GM19324 (cell line): Measurements from ENCODE around the gene ST14.
"Not testable (repeated sequence)": the region's sequence is repeated elsewhere in the genome, so short reads cannot be mapped to it uniquely, and the experiment has no call there.

Experiments
- ATAC-seq: cut with Tn5 transposase; IDR thresholded peaks from one replicate; pipeline ENCODE4 v1.9.1; 2021; ENCODE audit warnings: mild to moderate bottlenecking, moderate library complexity; ENCODE audit not compliant: unreplicated experiment, low FRiP score

ST14 gene

DNA sequence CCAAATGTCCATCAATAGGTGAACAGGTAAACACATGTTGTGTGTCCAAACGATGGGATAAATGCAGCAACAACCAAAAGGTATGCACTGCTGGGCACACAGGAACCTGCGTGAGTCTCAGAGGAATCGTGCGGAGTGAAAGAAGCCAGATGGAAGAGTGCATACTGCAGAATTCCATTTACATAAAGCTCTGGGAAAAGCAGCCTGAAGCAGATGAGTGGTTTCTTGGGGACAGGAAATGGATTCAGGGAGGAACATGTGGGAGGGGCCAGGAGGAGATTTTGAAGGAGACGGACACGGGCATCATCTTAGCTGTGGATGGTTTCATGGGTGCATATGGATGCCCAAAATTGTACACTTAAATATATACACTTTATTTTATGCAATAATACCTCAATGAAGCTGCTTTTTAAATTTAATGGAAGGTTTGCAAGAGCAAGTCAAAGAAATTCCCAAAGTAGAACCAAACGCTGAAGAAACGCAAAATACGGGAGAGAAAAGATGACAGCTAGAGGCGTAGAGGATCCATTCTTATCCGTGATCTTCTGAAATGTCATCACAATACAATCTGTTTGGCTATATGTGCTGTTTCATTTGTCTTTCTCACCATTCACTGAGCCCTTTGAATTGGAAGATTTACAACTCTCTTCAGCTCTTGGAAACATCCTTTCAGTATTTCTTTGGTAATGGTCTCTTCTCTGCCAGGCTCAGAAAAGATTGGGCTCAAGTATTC lies 24.5 kb downstream of the ST14 start:
- no peak for ATAC-seq

DNA sequence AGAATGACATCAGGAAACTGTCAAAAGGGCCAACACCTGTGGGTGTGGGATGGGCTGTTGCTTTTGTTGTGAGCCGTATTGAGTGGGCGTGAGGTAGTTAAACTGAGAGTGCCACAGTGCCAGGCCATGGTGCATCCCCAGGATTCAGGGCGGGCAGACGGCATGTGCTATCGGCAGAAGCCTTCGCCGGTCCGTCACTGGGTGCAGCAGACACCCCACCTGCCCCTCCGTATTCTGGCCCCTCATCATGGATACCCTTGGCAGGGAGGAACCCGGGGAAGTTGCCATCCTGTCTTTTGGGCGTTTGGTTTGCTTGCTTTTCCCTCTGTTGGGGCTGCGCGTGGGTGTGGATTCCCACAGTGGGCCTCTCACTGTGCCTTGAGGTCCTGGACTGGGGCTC lies 27.5 kb downstream of the ST14 start:
- ATAC-seq: no peak

DNA sequence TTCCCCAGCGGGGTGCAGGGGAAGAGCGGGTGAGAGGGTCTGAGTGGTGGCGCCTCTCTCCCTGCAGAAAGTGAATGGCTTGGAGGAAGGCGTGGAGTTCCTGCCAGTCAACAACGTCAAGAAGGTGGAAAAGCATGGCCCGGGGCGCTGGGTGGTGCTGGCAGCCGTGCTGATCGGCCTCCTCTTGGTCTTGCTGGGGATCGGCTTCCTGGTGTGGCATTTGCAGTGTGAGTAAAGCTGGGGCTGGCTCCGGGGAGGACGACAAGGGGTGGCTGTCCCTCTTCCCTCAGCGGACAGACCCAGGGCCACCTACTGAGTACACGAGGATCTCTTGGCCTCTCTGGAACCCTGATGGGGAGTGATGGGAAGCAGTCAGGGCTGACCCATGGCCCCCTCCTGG lies 28.5 kb downstream of the ST14 start:
- no peak for ATAC-seq

DNA sequence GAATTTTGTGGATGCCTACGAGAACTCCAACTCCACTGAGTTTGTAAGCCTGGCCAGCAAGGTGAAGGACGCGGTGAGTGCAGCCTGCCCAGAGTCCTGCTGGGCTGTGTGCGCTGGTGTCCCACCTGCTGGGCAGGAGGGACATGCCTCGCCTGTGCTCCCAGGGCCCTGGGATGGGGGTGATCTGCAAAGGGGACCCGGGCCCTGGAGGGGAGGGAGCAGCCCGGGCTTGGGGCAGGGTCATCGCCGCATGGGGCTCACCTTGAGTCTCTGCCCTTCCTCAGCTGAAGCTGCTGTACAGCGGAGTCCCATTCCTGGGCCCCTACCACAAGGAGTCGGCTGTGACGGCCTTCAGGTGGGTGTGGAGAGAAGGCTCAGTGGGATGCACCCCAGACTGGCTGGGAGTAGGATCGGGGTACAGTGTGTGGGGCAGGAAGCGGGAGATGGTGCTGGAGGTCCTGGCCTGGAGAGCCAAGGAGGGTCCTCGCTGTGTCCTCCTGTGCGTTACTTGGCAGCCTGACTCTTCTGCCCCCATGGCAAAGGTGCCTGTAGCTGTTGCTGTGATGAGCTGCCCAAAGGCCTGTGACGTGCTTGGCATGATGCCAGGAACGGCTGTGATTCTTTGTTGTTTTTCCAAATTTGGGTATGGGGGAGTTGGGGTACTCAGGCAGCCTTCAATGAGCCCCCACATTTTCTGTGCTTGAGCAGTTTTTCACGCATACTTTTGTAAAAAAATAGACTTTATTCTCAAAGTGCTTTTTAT lies 29.2 kb downstream of the ST14 start:
- no peak for ATAC-seq

DNA sequence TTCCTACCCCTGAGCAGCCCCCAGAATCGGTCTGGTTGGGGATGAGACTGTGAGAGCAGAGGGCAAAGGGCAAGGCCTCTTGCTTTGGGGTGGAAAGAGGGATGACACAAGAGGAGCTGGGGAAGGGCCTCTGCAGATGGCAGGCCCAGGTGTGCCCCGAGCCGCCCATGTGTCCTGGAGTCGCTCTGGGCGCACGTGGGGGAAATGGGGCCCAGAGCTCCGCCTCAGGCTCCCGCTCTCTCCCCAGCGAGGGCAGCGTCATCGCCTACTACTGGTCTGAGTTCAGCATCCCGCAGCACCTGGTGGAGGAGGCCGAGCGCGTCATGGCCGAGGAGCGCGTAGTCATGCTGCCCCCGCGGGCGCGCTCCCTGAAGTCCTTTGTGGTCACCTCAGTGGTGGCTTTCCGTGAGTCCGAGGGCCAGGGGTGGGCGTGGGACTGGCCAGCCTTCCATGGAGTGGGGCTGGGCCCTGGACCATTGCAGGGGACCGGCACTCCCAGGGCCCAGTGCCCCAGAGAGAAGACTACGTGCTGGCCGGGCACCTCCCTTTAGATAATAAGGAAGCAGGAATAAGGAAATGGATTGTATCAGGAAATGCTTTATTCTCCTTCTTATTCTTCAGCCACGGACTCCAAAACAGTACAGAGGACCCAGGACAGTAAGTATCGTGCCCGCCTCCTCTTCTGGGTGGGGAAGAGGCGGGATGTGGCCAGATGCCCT lies 30.1 kb downstream of the ST14 start:
- ATAC-seq: no peak

DNA sequence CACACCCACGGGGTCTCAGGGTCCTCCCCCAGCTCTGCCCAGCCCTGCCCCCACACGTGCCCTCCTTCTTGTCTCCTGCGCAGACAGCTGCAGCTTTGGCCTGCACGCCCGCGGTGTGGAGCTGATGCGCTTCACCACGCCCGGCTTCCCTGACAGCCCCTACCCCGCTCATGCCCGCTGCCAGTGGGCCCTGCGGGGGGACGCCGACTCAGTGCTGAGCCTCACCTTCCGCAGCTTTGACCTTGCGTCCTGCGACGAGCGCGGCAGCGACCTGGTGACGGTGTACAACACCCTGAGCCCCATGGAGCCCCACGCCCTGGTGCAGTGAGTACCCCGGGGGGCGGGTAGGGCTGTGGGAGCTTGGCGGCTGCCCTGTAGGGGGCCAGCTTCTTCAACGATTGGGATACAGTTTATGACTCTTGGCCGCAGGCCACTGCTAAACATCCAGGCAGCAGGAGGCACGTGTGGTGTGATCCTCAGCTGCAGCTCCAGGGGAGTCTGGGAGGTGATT lies 30.8 kb downstream of the ST14 start:
- no peak for ATAC-seq

DNA sequence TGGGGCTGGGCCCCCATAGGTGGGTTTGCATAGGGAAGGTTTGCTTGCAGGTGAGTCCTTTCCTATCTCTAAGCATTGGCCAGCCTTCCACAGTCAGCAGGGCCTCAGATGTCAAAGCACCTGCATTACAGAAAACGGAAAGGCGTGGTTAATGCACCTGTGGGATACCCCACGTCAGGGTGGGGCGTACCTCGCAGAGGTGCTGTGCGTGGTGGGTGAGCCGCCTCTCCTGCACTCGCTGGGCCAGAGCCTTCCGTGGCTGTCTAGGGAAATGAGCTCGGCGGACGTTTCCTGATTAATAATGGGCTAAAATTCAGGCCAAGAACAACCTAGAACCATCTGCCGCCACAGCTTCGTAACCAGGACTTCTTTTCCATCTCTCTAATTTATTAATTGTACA lies 32.3 kb downstream of the ST14 start:
- no peak for ATAC-seq

DNA sequence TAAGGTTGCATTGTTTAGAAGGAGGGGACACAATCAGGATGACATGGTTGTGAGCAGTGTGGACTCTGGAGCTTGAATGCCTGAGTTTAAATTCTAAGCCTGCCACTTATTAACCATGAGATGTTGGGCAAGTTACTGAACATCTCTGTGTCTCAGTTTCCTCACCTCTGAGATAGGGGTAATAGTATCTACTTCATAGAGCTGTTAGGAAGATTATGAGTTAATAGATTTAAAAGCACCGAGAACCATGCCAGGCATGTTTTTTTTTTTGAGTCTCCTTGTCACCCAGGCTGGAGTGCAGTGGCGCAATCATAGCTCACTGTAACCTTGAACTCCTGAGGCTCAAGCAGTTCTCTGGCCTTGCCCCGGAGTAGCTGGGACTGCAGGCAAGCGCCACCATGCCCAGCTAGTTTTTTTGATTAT lies 33.3 kb downstream of the ST14 start:
- no peak for ATAC-seq

DNA sequence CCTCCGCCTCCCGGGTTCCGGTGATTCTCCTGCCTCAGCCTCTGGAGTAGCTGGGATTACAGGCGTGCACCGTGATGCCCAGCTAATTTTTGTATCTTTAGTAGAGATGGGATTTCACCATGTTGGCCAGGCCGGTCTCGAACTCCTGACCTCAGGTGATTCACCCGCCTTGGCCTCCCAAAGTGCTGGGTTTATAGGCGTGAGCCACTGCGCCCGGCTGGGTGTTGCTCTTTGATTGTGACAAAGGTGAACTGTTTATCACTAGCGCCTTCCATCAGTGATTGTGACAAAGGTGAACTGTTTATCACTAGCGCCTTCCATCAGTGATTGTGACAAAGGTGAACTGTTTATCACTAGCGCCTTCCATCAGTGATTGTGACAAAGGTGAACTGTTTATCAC lies 34.0 kb downstream of the ST14 start:
- ATAC-seq: not testable (repeated sequence)

DNA sequence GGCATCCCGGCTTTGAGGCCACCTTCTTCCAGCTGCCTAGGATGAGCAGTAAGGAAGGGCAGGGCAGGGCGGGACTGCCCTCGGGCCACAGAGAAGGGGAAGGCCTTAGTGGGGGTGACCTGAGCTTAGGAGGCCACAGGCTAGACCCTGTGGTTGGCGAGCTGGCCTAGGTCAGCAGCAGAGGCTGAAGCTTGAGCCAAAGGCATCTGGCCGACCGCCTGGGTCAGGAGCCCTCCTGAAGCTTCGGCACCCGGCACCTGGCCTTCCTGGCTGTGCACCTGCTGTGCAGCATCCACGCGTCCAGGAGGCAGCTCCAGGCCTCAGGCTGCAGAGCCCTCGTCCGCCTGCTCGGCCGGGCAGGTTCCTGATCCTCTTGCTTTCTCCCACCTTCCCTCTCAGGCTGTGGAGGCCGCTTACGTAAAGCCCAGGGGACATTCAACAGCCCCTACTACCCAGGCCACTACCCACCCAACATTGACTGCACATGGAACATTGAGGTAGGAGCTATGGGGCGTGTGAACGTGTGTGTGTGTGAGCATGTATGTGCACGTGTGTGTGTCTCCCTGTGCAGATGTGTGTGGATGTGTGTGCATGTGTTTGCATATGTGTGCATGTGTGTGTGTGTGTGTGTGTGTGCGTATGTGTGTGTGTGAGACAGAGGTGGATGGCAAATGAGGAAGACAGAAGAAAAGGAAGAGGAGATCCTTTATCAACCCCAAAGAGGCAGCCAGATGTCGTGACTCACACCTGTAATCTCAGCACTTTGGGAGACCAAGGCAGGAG lies 34.9 kb downstream of the ST14 start:
- no peak for ATAC-seq

DNA sequence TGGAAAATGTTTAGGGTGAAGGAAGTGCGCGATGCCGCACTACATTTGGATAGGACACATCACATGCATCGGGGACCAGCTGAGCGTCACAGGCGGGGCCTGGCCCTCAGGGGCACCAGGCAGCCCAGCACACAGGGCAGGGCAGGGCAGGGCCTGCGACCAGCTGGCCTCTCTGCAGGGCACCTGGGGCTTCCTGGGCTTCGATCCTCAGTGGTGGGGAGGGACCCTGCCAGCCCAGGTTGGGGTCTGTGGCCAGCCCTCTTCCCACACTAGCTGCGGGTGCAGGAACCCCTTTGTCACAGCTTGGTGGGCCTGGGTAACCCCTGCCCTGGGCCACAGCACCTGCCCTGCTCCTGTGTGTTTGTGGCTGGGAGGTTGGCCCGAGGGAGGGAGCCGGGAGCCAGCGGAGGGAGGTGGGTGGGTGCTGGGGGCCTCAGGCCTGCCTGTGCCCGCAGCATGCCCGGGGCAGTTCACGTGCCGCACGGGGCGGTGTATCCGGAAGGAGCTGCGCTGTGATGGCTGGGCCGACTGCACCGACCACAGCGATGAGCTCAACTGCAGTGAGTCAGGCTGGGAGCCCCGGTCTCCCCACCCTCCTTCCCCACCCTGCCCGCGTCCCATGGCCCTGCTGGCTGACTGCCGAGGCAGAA lies 37.9 kb downstream of the ST14 start:
- no peak for ATAC-seq

DNA sequence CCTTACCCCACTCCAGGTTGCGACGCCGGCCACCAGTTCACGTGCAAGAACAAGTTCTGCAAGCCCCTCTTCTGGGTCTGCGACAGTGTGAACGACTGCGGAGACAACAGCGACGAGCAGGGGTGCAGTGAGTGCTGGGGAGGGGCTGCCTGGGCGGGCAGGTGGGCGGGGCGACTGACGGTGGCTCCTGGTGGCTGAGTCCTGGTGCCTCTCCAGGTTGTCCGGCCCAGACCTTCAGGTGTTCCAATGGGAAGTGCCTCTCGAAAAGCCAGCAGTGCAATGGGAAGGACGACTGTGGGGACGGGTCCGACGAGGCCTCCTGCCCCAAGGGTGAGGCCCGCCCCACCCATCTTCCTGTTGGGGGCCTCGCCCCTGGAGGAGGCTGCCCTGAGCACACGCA lies 38.7 kb downstream of the ST14 start:
- ATAC-seq: no peak

DNA sequence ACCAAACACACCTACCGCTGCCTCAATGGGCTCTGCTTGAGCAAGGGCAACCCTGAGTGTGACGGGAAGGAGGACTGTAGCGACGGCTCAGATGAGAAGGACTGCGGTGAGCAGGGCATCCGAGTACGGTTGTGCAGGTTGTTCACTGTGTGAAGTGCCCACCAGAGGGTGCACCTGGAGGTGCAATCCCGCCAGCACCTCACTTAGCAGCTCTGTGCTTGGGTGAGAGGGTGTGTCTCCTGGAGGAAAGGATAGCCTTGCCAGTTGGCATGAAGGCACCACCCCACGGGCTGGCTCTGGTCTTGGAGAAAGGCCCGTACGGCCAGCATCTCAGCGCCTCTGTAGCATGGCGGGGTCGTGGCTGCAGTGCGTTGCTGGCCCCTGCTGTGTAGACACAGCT lies 39.4 kb downstream of the ST14 start:
- ATAC-seq: no peak

DNA sequence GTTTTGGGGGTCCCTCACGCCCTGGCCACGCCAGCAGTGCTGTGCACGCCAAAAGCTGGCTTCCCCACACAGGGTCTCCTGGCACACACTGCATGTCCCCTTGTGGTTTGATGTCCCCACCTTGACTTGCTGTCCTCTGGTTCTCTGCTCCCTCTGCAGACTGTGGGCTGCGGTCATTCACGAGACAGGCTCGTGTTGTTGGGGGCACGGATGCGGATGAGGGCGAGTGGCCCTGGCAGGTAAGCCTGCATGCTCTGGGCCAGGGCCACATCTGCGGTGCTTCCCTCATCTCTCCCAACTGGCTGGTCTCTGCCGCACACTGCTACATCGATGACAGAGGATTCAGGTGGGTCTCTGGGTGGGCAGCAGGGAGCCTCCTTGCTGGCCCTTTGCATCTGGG lies 40.2 kb downstream of the ST14 start:
- no peak for ATAC-seq

DNA sequence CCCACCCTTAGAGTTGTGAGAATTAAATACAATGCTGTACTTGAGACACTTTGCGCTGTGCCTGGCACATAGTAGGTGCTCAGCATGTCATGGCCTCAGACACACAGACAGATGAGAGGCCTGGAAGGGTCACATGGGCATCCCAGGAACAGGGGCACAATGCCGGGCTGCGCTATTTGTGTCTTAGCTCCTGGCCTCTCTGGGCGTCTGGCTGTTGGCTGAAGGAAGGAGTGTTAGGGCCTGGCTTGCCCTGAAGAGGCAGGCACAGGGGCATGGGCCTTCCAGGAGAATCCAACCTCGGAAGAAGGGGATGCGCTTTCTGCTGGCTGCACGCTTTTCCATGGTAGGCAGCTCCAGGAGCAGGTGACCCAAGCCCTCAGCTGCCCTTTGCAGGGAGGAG lies 41.4 kb downstream of the ST14 start:
- no peak for ATAC-seq

DNA sequence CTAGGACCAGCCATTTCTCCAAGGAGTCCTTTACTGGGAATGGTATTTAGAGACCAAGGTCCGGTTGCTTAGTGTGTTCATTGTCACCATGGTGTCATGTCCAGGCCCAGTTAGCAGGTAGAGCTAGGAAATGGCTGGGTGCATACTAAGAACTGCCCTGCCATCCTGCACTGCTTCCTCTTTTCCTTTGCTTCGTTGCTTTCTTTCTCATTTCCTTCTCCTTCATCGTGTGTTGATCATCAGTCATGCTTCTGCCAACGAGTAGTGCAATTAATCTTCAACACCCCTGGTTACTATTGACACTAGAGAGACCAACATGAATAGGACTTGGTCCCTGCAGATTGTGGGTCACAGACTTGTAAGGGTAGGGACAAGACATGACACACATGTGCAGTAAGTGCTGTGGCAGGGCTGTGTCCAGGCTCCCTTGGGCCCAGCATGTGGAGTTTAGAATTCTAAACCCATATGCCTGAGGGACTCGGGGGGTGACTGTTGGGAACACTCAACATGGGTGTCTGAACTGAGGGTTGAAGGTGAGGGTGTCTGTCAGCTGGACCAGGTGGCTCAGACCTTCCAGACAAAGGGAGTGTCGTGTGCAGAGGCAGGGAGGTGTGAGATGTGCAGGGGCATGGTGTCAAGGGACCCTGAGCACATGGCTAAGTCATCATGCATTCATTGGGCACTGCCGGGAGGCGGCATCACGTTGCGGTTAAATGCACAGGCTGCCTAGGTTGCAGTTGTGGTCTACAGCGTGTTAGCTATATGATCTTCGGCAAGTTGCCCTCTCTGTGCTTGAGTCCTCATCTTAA lies 42.6 kb downstream of the ST14 start:
- ATAC-seq: no peak

DNA sequence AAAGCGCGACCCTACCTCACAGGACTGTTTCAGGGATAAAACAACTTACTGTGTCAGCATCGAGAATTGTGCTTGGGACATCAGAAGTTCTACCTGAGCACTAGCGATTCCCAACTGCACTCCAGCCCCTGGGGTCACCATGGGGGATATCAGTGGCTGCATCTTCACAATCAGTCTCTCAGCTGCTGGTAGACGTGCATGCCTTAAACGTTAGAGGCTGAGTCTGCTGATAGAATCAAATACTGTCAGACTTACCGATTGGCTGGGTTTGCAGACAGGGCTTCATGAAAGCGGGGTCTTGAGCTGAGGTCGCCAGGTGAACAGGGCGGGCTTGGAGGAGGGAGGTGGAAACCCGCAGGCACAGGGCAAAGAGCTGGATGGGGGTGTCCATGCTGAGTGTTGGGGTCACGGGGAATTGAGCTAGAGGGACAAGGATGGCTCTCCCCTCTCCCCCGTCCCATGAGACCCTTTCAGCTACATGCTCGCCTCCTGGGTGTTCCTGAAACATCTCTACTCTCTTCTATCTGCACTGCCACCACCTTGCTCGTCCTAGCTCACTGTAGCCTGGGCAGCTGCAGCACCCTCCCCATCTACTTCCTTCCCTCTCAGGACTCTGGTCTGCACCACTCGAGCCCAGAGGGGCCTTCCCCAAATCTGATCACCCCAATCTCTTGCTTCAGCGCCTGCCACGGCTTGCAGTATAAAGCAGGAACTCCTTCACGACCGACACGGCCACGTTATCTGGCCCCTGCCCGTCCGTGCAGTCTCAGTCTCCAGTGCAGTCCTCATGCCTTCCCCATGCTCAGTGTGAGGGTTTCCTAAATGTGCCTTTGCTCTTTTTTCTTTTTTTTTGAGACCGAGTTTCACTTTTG lies 43.5 kb downstream of the ST14 start:
- ATAC-seq: no peak
